Stomach (tissue), 9 donors: Measurements from ENCODE around the gene CXCL10. TPM values are rescaled to one million over a fixed set of nuclear protein-coding genes. Genes with fewer than 3 reads are reported as not detected.

Experiments used
- DNase-seq, 2 donors: peaks; one replicate each; pipeline versions ENCODE4 v3.0.0 to v3.0.0-alpha.2; 2013 to 2019
- H3K27ac ChIP-seq, 5 donors: fragments of 200-600 bp in 4 of 5; sonication (generic) in 4 of 5; one replicate each; pipeline ENCODE4 v1.5.1; 2013 to 2019; ENCODE audit warnings: mild to moderate bottlenecking in 1 of 5, moderate library complexity in 1 of 5
- H3K27me3 ChIP-seq, 3 donors: fragments of 200-600 bp; sonication (generic); one replicate each; pipeline ENCODE4 v1.5.1; 2017 to 2019; ENCODE audit warnings: mixed run types in 1 of 3
- H3K36me3 ChIP-seq, 4 donors: fragments of 200-600 bp; sonication (generic); 1 replicate in 3 of 4; 2 replicates in 1 of 4; pipeline ENCODE4 v1.5.1; 2016 to 2019
- H3K4me1 ChIP-seq, 4 donors: fragments of 200-600 bp; sonication (generic); one replicate each; pipeline ENCODE4 v1.5.1; 2016 to 2019
- H3K4me3 ChIP-seq, 4 donors: fragments of 200-600 bp; sonication (generic) in 3 of 4; one replicate each; pipeline ENCODE4 v1.5.1; 2016 to 2019; ENCODE audit warnings: mild to moderate bottlenecking in 1 of 4
- H3K9me3 ChIP-seq, 4 donors: fragments of 200-600 bp; sonication (generic); one replicate each; pipeline ENCODE4 v1.5.1; 2016 to 2019
- CTCF ChIP-seq, 7 experiments: fragments of 450-650 bp in 4 of 7; fragments of 200-600 bp in 3 of 7; sonication (generic) in 3 of 7; IDR thresholded peaks; one replicate each; pipeline ENCODE4 v1.5.1; 2016 to 2019; ENCODE audit warnings: antibody characterized with exemption in 7 of 7, control low read depth in 2 of 7, mild to moderate bottlenecking in 1 of 7
- EP300 ChIP-seq: sonication (generic); formaldehyde crosslinking; IDR thresholded peaks from one replicate; pipeline ENCODE4 v1.6.1; 2017; ENCODE audit warnings: antibody characterized with exemption
- POLR2A ChIP-seq, 4 donors: fragments of 450-650 bp; IDR thresholded peaks; one replicate each; pipeline ENCODE4 v1.6.1; 2016; ENCODE audit warnings: antibody characterized with exemption in 4 of 4, control low read depth in 2 of 4, mild to moderate bottlenecking in 1 of 4, moderate library complexity in 1 of 4
- POLR2AphosphoS5 ChIP-seq, 3 donors: sonication (generic); formaldehyde crosslinking; IDR thresholded peaks; one replicate each; pipeline ENCODE4 v1.6.1; 2016; ENCODE audit warnings: antibody characterized with exemption in 3 of 3
- WGBS, 5 donors: extraction: QIAGEN DNeasy Blood & Tissue Kit in 3 of 5; methylation state at CpG; one replicate each; pipeline versions ENCODE4 v1.1.5 to v1.1.7; 2013 to 2018; 5-methylcytosine and 5-hydroxymethylcytosine counted together
- intact Hi-C: fragments of 100-400 bp; cut with DNase I; formaldehyde crosslinking; loops from one replicate; pipeline ENCODE4 v1.15.1; 2023; ENCODE audit warnings: low total_unique reads
- polyA plus RNA-seq, 3 donors: library from polyadenylated mRNA; stranded (reverse); fragments of 200-250 nt; gene quantifications; one replicate each; pipeline ENCODE4 v1.2.3, GENCODE V29; 2013
- total RNA-seq, 5 donors: library from RNA; depleted of rRNA; stranded (reverse); fragments of >200 nt; gene quantifications; one replicate each; pipeline versions ENCODE4 v1.1.0 to v1.2.3, GENCODE V29; 2014 to 2016
- donor health status: healthy with polysubstance abuse.
- donor health status: Bipolar disorder and iron deficiency.
- donor health status: healthy.

The CXCL10 gene
- total and polyA plus RNA-seq, 8 donors = 0.92 to 25.6 (median 2.7) TPM; not detected in 4

- Histone ChIP-seq H3K27me3 (no peaks in the 10 kb centered on the region), H3K4me1 (peaks cover 0 to 7% (median 0%) of the 10 kb centered on the region in 4 donors), H3K4me3 (no peak overlapping the region), H3K27ac (no peak overlapping the region), H3K9me3 (no peaks in the 10 kb centered on the region), H3K36me3 (peaks cover 34 to 76% (median 65%) of the 10 kb centered on the region in 4 donors)
- DNase-seq = no peak
- TF ChIP-seq EP300 (no peak), CTCF (IDR thresholded peaks at IDR 0.05) (no peak), POLR2A (IDR thresholded peaks at IDR 0.05) (no peak), POLR2AphosphoS5 (IDR thresholded peaks at IDR 0.05) (no peak)
- 78 to 94% (median 91%) methylated on average over 4 of the region's 4 CpGs for WGBS, 5 donors
- intact Hi-C loops = no loop called here
Observed at GRCh38 chr4:75980576-75980975, 42.7 kb downstream of the CXCL10 start.

DNA sequence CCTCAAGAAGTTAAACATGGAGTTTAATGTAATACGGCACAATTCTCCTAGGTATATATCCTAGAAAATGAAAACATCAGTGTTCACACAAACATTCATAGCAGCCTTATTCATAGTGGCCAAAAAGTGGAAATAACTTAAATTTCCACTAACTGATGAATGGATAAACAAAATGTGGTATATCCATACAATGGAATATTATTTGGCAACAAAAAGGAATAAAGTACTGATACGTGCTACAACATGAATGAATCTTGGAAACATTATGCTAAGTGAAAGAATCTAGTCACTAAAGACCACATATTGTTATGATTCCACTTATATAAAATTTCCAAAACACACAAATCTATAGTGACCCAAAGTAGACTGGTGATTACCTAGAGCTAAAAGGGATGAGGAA, 47.1 kb downstream of the CXCL10 start:
- H3K4me3 ChIP-seq = no peak overlapping the region
- H3K27ac ChIP-seq = no peak overlapping the region
- TF ChIP-seq EP300 = no peak
- TF ChIP-seq CTCF (IDR thresholded peaks at IDR 0.05) = no peak
- no peak for TF ChIP-seq POLR2A (IDR thresholded peaks at IDR 0.05)
- no peak for TF ChIP-seq POLR2AphosphoS5 (IDR thresholded peaks at IDR 0.05)
- intact Hi-C loops = no loop called here
- DNase-seq = no peak
- H3K9me3 ChIP-seq = no peaks in the 10 kb centered on the region
- H3K36me3 ChIP-seq = peaks cover 65 to 100% (median 99%) of the 10 kb centered on the region in 4 donors
- H3K27me3 ChIP-seq = no peaks in the 10 kb centered on the region
- 92 to 99% (median 98%) methylated on average over 2 of the region's 2 CpGs for WGBS, 5 donors
- H3K4me1 ChIP-seq = no peaks in the 10 kb centered on the region

DNA sequence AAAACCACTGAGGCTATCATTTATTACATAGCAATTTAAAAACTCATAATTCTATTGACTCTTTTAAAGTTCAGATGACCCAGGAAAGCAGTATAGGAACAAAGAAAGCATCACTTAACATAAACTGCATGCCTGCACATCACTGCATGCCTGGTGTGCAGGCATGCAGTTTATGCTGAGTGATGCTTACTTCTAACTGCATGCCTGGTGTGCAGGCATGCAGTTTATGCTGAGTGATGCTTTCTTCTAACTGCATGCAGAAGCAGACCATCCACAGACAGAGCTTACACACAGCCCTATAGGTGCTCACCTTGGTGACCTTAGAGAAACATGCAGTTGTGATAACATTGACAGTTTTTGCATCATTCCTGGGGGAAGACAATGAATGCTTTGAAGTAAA, 49.5 kb downstream of the CXCL10 start:
- intact Hi-C loops = no loop called here
- no peak overlapping the region for H3K27ac ChIP-seq
- no peaks in the 10 kb centered on the region for H3K4me1 ChIP-seq
- DNase-seq = no peak
- no peak overlapping the region for H3K4me3 ChIP-seq
- H3K36me3 ChIP-seq = peaks cover 79 to 100% (median 100%) of the 10 kb centered on the region in 4 donors
- H3K9me3 ChIP-seq = no peaks in the 10 kb centered on the region
- TF ChIP-seq EP300 (no peak), CTCF (IDR thresholded peaks at IDR 0.05) (no peak), POLR2A (IDR thresholded peaks at IDR 0.05) (no peak), POLR2AphosphoS5 (IDR thresholded peaks at IDR 0.05) (no peak)
- H3K27me3 ChIP-seq = no peaks in the 10 kb centered on the region

Other genes starting within 250 kb of the CXCL10 start
- not detected for gene PPEF2, start 121.0 kb downstream of the CXCL10 start, total RNA-seq
- not detected for gene PPEF2, start 121.0 kb downstream of the CXCL10 start, polyA plus RNA-seq
- gene NAAA, start 82.5 kb downstream of the CXCL10 start, total RNA-seq = 10 to 100 TPM in 3 of 5 donors, 1 to 10 TPM in 1, under 1 TPM in 1; 0.58 to 42.5 (median 20.2) TPM
- gene NAAA, start 82.5 kb downstream of the CXCL10 start, polyA plus RNA-seq = 10 to 100 TPM in 1 of 3 donors, 1 to 10 TPM in 2; 7.1 to 12.8 (median 8.3) TPM
- 10 to 100 TPM; 14.6 to 42.7 (median 33.0) TPM for gene SDAD1, start 32.6 kb downstream of the CXCL10 start, total RNA-seq
- 10 to 100 TPM; 10.7 to 17.3 (median 14.4) TPM for gene SDAD1, start 32.6 kb downstream of the CXCL10 start, polyA plus RNA-seq
- 1 to 10 TPM in 2 of 5 donors, under 1 TPM in 1, not detected in 2; 0.37 to 4.3 (median 1.2) TPM for gene CXCL9, start 16.0 kb downstream of the CXCL10 start, total RNA-seq
- 1 to 10 TPM in 1 of 3 donors, under 1 TPM in 2; 0.25 to 4.0 (median 0.46) TPM for gene CXCL9, start 16.0 kb downstream of the CXCL10 start, polyA plus RNA-seq
- gene CXCL11, start 12.6 kb upstream of the CXCL10 start, total RNA-seq = 1 to 10 TPM in 1 of 5 donors, under 1 TPM in 1, not detected in 3; 0.43 to 1.3 TPM
- gene CXCL11, start 12.6 kb upstream of the CXCL10 start, polyA plus RNA-seq = 1 to 10 TPM in 1 of 3 donors, under 1 TPM in 1, not detected in 1; 0.19 to 3.4 TPM
- 10 to 100 TPM in 1 of 5 donors, under 1 TPM in 2, not detected in 2; 0.45 to 26.3 (median 0.55) TPM for gene ART3, start 51.2 kb upstream of the CXCL10 start, total RNA-seq
- gene ART3, start 51.2 kb upstream of the CXCL10 start, polyA plus RNA-seq = under 1 TPM in 2 of 3 donors, not detected in 1; 0.46 to 0.90 TPM
- 10 to 100 TPM in 3 of 5 donors, 1 to 10 TPM in 2; 9.3 to 87.6 (median 10.3) TPM for gene NUP54, start 124.9 kb upstream of the CXCL10 start, total RNA-seq
- gene NUP54, start 124.9 kb upstream of the CXCL10 start, polyA plus RNA-seq = 10 to 100 TPM; 14.2 to 21.8 (median 21.5) TPM
- 100 to 1,000 TPM in 3 of 5 donors, 10 to 100 TPM in 2; 84.0 to 293 (median 161) TPM for gene SCARB2, start 190.3 kb upstream of the CXCL10 start, total RNA-seq
- gene SCARB2, start 190.3 kb upstream of the CXCL10 start, polyA plus RNA-seq = 10 to 100 TPM; 30.4 to 55.3 (median 42.7) TPM
- gene FAM47E, start 228.2 kb upstream of the CXCL10 start, total RNA-seq = 1 to 10 TPM in 3 of 5 donors, under 1 TPM in 1, not detected in 1; under 0.01 to 9.5 (median 5.6) TPM
- gene FAM47E, start 228.2 kb upstream of the CXCL10 start, polyA plus RNA-seq = 10 to 100 TPM in 1 of 3 donors, 1 to 10 TPM in 2; 6.2 to 10.8 (median 6.5) TPM